Inflammatory macrophage (primary cell): ENCODE results near the gene LDHA.

Experiments used
- DNase-seq, 2 donors: peaks; one replicate each; pipeline ENCODE4 v3.0.0-alpha.2; 2020 to 2022
- total RNA-seq, 18 experiments: gene quantifications; one replicate each; lab custom pipeline; 2026; ENCODE audit warnings: mixed read lengths in 6 of 18, inconsistent platforms in 2 of 18; lab: John Stamatoyannopoulos, UW

LDHA gene
- total RNA-seq: 233 to 503 (median 353) reads per million in 18 experiments

DNA sequence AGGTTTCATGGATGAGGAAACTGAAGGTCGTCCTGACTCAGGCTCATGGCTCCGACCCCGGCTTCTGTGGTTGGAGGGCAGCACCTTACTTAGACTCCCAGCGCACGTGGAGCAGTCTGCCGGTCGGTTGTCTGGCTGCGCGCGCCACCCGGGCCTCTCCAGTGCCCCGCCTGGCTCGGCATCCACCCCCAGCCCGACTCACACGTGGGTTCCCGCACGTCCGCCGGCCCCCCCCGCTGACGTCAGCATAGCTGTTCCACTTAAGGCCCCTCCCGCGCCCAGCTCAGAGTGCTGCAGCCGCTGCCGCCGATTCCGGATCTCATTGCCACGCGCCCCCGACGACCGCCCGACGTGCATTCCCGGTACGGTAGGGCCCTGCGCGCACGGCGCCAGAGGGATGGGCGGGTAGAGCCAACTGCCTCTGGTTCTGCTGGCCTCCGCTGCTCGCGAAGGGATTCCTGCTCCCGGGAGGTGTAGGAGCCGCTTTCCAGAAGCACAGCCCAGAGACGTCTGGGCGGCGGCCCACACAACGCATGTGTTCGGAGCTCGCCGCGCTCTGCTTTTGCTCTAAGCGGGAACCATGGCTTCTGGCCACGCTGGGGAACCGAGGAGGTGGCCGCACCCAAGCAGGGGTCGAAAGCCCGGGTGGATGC lies at the start of gene LDHA:
Gene LDHA (plus strand): TSS at position 289 of the 653 bp plus-strand sequence. CDS start 2,280 bp downstream, outside the sequence.
- peak; percentile 97 for DNase-seq

DNA sequence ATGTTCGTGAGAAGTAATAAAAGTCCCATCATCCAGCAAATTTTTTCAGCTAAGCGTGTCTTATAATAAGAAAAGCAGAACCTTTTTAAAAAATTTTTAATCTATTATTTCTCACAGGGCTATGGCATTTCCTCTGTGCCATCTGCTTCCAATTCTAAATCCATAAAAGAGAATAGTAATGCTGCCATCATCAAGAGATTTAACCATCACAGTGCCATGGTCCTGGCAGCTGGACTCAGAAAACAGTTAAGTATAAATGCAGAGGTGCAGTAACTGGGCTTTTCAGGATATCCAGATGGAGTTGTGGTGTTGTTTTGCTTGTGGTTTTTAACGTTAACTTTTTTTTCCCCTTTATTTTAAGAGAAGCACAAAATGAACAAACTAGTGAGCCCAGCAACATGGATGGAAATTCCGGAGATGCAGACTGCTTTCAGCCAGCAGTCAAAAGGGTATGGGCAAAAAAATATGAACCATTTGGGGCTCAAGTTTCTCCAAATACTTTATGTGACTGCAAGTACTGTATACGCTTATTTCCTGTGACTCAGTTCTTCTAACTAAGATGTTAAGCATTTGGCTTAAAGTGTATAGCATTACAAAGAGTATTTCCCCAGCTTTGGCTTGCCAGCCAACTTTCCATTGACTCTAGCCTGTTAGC lies 46.8 kb upstream of the LDHA start:
- DNase-seq: no peak

DNA sequence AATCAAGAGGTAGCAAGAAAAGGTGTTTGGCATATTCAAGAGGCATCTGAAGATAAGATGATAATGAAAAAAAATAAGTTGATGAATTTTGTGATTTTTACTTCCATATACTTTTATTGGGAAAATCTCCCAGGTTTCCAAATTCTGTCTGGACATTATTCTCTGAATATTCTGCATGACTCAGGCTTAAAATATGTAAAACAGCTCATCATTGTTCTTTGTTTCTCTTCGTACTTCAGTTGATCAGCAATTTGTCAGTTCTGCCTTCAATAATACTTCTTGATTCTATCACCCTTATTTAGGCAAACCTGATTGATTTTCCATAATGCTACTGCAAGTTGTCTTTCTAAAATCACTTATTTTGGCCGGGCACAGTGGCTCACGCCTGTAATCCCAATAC lies 41.8 kb upstream of the LDHA start:
- no peak for DNase-seq

DNA sequence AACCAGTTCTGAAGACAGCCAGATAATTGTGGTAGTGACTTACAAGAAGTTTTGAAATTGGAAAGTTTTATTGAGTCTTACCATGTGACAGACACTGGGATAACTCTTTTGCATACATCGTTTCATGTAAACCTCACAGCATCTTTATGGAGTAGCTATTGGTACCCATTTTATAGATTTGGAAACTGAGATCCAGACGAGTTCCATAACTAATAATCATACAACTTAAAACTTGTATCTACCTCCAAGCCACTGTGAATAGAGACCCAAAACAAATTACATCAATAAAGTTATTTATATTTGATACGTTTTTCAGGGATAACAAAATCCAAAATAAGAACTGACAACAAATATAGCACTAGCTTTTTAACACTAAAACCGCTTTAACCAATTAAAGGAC lies 35.7 kb upstream of the LDHA start:
- DNase-seq: no peak

DNA sequence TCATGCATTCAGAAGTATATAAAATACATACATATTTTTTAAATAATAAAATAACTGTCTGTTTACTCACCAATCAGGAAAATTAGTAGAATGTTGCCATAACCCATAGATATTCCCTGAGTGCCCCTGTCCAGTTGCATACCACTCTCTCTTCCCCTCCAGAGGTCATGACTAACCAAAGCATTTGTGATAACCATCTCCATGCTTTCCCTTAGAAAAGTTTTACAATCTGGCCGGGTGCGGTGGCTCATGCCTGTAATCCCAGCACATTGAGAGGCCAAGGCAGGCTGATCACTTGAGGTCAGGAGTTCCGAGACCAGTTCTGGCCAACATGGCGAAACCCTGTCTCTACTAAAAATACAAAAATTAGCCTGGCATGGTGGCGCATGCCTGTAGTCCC lies 33.2 kb upstream of the LDHA start:
- no peak for DNase-seq

DNA sequence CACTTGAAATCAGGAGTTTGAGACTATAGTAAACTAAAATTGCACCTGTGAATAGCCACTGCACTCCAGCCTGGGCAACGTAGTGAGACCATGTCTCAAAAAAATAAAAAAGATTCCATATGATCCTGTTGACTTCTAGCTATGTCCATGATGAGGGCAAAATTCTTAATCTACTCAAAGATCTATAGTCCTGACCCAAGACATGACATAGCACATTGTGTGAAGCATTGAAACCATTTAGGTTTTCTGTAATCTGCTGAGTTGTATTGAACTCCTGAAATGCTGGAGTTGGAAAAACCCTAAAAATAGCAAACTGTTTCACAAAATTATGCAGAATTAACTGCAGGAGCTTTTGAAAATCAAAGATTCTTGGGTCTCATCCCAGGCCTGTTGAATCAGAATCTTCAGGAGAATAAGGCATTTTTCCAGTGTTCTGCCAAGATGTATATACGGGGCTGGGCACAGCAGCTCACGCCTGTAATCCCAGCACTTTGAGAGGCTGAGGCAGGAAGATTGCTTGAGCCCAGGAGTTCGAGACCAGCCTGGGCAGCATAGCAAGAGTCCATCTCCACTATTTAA lies 29.8 kb upstream of the LDHA start:
- no peak for DNase-seq

DNA sequence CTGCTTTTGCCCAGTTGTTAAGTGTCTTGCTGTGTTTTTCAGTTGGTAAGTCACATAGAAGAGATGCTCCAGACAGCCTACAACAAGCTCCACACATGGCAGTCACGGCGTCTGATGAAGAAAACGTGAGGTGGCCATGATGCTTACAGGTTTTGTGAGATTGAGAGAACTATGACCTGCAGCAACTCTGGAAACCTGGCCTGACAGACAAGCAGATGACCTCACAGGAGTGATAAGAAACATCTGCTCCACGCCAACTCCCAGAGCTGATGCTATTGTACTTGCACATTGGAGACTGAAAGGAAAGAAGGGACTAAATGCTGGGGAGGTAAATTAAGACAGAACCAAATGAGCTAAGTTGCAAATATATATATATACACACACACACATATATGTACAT lies 28.6 kb upstream of the LDHA start:
- DNase-seq: no peak

DNA sequence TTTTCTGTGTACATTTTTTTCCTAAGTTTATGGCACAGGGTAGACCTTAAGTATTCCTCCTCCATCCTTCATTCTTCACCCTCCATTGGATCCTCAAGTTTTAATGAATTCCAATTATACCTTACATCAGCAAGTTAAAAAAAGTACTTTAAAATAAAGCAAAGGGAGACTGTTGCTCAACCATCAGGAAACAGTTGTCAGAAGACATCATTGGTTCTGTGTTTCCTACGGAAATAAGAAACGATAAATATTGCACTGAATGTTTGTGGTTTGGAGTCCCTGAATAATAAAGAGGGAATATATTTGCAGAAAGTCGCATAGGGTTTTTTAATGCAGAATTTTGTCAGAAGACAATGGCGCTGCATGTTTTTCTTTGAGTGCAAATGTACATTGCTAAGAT lies 28.1 kb upstream of the LDHA start:
- no peak for DNase-seq

DNA sequence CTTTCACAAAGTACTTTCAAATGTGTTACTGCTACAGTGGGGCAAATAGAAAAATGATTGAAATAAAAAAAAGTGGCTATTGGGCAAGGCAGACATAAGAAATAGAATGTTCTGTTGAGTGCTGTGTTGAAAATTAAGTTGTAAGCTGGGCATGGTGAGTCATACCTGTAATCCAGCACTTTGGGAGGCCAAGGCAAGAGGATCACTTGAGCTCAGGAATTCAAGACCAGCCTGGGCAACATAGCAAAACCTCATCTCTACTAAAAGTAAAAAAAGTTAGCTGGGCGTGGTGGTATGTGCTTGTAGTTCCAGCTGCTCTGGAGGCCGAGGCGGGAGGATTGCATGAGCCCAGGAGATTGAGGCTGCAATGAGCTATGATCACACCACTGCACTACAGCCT lies 26.9 kb upstream of the LDHA start:
- DNase-seq: no peak

DNA sequence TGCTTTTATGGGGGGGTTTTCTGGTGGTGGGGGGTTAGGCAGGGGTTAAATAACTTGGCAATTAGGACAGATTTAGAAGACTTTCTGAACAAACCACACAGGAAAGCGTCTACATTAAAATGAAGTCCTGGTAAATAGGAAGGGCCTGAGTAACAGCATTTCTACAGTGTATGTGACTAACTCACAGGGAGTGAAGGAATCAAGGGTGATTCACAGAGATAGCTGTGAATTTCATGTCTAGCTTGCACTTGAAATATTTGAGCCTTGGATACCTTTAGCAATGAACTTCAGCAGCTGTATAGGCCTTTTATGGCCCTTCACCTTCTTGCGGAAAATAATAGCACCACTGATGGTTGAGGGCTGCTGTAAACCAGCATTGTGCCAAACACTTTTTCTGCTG lies 26.1 kb upstream of the LDHA start:
- DNase-seq: no peak

DNA sequence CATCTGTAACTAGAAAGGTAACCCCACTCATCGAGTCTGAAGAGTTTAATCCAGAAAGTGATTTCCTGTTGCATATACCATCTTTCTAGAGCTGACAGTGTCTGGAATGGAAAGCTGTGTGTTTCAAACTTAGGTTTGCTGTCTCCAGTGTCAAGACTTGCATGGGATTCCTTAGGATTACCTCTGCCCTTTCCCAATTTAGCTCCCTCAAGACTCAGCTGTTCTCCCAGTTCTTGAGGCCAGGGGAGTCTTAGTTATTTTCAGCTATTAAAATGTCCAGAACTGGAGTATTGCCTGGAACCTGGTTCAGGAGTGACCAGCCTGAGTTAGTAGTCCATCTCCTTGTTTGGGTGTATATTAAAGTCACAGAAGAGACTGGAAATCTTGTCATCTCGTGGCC lies 25.0 kb upstream of the LDHA start:
- no peak for DNase-seq

DNA sequence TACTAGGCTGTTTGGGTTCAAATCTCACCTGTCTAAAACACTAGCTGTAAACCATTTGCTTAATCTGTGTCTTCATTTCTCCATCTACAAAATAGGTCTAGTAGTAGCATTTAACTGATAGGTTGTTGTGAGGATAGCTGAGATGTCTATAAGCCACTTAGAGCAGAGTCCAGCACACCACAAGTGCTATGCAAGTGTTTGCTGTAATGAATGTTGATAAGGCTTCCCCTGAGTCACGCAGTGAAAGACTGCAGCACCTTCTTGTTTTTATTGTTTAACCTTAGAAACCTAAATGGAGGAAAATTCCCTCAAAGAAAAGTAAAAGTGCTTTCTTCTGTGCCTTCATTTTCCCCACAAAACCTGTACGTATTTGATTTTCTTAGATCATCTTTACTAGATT lies 23.1 kb upstream of the LDHA start:
- no peak for DNase-seq

DNA sequence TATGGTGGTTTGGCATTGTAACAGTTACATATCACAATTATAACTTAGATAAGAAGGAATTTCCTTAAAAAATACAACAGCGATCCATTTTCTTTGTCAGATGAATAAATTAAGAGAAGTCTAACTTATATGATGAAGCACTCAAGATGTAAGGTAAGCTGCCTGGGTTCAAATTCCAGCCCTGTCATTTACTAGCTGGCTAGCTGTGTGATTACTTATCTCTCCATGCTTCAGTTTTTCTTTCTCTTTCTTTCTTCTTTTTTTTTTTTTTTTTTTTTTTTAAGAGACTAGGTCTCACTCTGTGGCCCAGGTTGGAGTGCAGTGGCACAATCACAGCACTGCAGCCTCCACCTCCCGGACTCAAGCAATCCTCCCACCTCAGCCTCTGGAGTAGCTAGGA lies 22.2 kb upstream of the LDHA start:
- no peak for DNase-seq

DNA sequence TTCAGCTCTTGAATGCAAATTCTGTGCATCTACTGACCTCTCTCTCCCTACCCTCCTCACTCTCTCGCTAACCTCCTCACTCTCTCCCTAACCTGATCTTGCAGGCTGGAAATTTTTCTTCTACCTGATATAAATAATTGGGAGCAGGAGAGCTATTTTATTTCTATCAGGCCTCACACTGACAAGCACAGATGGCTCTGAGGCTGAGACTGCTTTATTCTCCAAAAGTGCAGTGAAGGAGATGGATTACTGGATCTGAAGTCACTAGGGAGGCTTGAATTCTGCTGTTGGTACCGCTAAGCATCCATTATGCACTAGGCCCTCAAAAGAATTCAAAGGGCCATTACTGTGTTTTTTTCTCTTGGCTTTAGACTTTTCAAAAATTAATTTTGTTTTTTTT lies 19.4 kb upstream of the LDHA start:
- DNase-seq: no peak

DNA sequence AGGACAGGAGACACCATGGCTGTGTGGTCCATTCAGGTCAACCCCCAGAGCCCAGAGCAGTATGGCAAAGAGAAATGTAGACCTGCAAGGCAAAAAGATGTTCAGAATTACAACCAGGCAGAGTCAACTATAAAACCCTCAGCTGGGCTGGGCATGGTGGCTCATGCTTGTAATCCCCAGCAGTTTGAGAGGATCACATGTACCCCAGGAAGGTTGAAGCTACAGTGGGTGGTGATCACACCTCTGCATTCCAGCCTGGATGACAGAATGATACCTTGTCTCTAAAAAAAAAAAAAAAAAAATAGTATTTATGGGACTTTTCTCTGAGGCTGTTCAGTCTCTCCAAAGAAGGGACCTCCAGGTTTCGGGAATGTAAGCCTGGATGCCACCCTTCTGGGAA lies 18.4 kb upstream of the LDHA start:
- no peak for DNase-seq

DNA sequence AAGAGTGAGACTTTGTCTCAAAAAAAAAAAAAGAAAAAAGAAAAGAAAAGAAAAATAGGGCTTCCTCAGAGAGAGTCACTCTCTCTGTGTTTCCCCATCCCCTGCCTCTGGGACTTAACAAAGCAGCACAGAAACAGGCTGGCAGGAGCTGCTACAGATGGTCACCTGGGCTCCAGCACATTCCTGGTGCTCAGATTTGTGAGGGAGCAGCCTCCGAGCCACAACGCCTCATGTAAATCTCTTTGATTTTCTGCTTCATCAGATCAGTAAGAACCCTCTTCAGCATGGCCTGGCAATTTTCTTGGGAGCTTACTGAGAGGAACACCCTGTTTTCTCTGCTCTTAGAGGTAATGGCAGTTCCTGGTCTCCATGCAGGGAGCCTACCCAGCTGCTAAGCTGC lies 15.2 kb upstream of the LDHA start:
- no peak for DNase-seq

DNA sequence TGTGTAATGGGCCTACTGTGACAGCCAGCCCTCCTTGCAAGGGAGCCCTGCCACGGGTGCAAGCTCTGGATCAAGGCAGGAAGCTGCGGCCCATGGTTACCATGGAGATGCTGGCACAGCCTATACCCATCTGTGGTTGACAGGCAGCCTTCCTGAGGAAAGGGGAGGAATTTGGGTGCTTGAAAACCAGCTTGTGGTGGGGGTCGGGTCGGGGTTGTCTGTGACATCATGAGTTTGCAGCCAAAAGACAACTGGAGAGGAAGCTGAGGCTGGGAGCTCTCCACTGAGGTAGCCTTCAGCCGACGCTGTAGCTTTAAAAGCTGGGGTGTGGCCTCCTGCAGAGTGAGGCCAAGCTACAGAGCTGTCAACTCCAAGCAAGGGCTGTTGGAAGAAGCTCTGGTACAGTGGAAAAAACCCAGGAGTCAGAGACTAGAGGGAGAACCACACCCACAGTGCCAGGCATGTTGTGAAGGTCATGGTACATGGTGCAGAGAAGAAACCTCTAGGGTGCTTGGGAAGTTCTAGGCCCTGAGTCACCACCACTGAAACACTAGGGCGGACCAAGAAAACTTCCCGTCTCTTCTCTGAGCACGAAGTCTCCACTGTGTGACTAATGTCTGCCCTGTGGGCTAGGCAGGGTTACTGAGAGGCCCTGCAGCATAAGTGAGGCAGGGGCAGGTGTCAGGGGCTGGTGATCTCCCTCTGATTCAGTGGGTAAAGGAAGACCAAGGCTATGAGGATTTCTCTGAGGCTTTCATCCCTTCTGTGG lies 10.8 kb upstream of the LDHA start:
- peak; percentile 88 to 89 for DNase-seq

DNA sequence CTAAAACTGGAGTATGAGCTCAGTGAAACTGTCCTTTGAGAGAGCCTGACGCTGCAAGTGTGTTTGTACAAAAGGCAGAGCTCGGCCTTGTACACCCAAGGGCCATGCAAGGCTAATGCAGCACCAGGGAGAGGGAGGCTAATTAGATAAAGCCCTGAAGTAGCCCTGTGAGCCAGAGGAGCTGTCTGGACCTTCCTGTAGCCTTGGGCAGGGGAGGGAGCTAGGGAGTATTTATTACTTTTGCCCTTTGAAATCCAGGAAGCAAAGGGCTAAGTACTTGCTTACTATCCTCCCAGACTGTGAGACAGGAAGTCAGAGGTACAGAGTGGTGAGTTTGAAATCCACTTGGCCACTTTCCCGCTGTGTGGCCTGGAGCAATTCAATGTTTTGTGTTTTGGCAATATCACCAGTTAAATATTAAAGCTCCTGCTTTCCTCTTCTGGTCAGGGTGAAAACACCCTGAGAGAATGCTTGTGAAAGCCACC lies 10.2 kb upstream of the LDHA start:
- peak; percentile 49 to 63 for DNase-seq

DNA sequence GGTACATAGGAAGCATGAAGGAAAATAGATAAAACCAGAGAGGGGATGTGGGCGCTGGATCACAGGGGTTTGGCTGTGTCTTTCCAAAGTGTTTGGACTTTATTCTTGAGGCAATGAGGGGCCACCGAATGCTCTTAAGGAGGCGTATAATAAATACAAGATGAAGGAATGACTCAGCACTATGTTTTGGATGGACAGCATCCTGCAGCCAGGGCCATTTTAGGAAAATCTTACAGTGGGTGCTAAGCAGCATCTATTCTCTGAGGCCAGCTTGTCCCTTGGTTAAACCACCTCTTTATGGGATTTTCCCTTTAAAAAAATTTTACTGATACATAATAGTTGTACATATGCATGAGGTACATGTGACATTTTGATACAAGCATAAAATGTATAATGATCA lies 4.3 kb upstream of the LDHA start:
- no peak for DNase-seq

DNA sequence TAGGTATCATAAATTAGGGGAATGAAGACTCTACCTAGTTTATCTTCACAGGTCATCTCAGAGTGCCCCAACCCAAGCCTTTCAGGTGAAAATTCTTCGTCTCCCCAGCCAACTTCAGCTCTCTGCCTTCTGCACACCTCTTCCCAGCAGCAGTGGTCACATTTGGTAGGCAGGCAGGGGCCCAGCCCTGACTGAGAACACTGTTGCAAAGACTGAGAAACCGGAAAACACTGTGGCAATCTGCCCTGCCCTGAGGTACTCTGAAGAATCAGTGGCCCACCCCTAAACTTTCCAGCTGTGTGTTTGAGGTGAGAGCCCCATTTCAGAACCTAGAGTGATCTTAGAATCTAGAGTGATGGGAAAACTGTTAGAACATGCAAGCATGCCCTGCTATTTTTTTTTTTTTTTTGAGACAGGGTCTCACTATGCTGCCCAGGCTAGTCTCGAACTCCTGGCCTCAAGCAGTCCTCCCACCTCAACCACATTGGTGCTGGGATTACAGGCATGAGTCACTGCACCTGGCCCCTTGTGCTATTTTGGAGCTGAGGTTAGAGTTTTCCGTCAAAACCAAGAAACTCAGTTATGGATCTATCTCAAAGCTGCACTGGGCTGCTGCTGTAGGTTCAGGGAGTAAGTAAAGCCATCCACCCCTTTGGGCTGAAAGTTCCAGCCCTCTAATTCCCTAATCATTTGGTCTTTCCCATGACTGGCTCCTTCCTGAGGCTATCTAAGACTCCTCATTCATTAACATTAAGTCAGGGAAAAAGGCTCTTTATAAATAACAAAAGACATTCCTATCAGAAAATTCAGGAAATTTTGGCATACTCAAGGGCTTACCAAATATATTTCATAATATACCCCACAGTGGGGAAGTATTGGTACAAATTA lies 1.7 kb upstream of the LDHA start:
- DNase-seq: no peak

DNA sequence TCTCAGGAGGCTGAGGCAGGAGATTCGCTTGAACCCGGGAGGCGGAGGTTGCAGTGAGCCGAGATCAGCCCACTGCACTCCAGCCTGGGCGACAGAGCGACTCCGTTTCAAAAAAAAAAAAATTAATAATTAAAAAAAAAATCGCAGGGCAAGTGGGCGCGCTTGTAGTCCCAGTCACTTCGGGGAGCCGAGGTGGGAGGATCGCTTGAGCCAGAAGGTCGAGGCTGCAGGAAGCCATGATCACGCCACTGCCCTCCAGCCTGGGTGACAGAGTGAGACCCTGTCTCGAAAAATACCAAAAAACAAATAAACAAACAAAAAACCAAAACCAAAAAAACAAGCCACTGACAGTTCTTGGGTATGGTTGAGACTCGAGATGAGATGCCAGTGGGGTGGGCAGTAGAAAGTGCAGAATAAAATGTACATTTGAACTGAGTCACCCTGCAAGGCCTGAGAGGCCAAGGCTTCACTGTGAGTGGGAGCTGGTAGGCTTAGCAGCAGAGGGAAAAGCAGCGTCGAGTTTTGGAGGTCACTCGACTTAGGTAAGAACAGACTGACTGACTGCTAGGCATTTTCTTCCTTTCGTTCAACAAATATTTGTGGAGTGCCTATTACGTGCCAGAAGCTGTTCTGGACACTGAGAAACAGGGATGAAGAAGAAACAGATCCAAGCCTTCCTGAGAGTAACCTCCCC lies 635 bp upstream of the LDHA start:
- peak in 1 of 2 donors; percentile 29 for DNase-seq
